Activated CD8-positive, alpha-beta T cell treated with anti-CD3 and anti-CD28 coated beads for 36 hours (primary cell): ENCODE measurements around the gene XXYLT1. TPM values are rescaled to one million over a fixed set of nuclear protein-coding genes. Genes with fewer than 3 reads are reported as not detected.
"Not testable (repeated sequence)": the region's sequence is repeated elsewhere in the genome, so short reads cannot be mapped to it uniquely, and the experiment has no call there.

Experiments
- ATAC-seq: fragments of 200-7000 bp; cut with Tn5 transposase; one replicate; pipeline ENCODE4 v1.10.0; 2021; ENCODE audit warnings: mild to moderate bottlenecking, moderate library complexity
- CTCF ChIA-PET: fragments of 350-600 bp; sonication (Branson Sonifier 250); formaldehyde crosslinking; loops from one replicate; lab custom pipeline; 2021; ENCODE audit warnings: antibody characterized with exemption; lab: Charles Lee
- POLR2A ChIA-PET: fragments of 350-600 bp; sonication (Branson Sonifier 250); formaldehyde crosslinking; loops from one replicate; lab custom pipeline; 2021; ENCODE audit warnings: antibody characterized with exemption; lab: Charles Lee
- DNase-seq: peaks from one replicate; pipeline ENCODE4 v3.0.0-alpha.2; 2020
- H3K27ac Mint-ChIP-seq: one replicate; pipeline ENCODE4 v1.8.0; 2021; ENCODE audit warnings: mild to moderate bottlenecking, mixed read lengths
- H3K27me3 Mint-ChIP-seq: one replicate; pipeline ENCODE4 v1.8.0; 2021; ENCODE audit warnings: mixed read lengths
- H3K36me3 Mint-ChIP-seq: one replicate; pipeline ENCODE4 v1.8.0; 2021; ENCODE audit warnings: low read depth, mixed read lengths
- H3K4me1 Mint-ChIP-seq: one replicate; pipeline ENCODE4 v1.8.0; 2021; ENCODE audit warnings: low read depth, mixed read lengths
- H3K4me3 Mint-ChIP-seq: one replicate; pipeline ENCODE4 v1.8.0; 2021; ENCODE audit warnings: mild to moderate bottlenecking, moderate library complexity, mixed read lengths
- H3K9me3 Mint-ChIP-seq: one replicate; pipeline ENCODE4 v1.8.0; 2021; ENCODE audit warnings: mixed read lengths
- CTCF ChIP-seq: fragments of 200-600 bp; IDR thresholded peaks from one replicate; pipeline ENCODE4 v1.8.0; 2022; ENCODE audit warnings: antibody characterized with exemption, mild to moderate bottlenecking
- intact Hi-C: fragments of 100-400 bp; cut with micrococcal nuclease; formaldehyde crosslinking; loops from one replicate; pipeline ENCODE4 v1.10.0; 2022
- total RNA-seq, 2 experiments: library from RNA; stranded (reverse); gene quantifications; one replicate each; pipeline ENCODE4 v1.2.3, GENCODE V29; 2021

XXYLT1 gene
- total RNA-seq, 2 experiments from 2014 or later, result 8.4 to 9.6 TPM

DNA sequence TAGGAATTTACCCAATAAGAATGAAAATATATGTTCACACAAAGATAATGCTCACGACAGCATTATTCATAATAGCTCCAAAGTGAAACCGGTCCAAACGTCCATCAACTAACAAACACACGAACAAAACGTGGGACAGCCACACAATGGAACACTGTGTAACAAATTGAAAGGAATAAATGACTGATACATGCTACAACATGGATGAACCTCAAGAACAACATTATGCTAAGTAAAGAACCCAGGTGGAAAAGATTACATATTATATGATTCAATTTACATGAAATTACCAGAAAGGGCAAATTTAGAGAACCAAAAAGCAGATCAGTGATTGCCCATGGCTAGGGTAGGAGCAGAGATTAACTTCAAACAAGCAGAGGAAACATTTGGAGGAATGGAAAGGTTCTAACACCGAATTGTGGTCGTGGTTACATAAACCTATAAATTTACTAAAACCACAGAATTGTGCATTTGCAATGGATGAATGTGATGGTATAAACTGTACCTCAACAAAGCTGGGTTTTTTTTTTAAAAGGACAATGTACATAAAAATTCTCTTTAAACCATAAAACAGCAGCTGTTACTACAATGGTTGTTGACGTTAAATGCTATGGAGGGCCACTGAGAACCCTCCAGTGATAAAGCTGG lies 76.3 kb downstream of the XXYLT1 start:
- no peaks in the 10 kb centered on the region for H3K27me3 Mint-ChIP-seq
- peaks cover 9% of the 10 kb centered on the region for H3K36me3 Mint-ChIP-seq
- H3K9me3 Mint-ChIP-seq, result peaks cover 9% of the 10 kb centered on the region
- DNase-seq (no peak), ATAC-seq (peak; percentile 75)
- intact Hi-C loops, result no loop called here
- peak overlapping the region; percentile 19 for H3K4me3 Mint-ChIP-seq
- peaks cover 27% of the 10 kb centered on the region for H3K4me1 Mint-ChIP-seq
- TF ChIP-seq CTCF, result no peak
- peak overlapping the region; percentile 11 for H3K27ac Mint-ChIP-seq
- CTCF ChIA-PET, result no interaction called here
- POLR2A ChIA-PET, result interaction anchor here (1.4 kb wide), 1 partner anchor 12 kb away, joined by 3 read pairs; no protein-coding TSS in a partner anchor

- H3K4me3 Mint-ChIP-seq, result no peak overlapping the region
- no peak overlapping the region for H3K27ac Mint-ChIP-seq
- intact Hi-C loops, result no loop called here
- peaks cover 9% of the 10 kb centered on the region for H3K9me3 Mint-ChIP-seq
- no peak for TF ChIP-seq CTCF
- H3K4me1 Mint-ChIP-seq, result peaks cover 25% of the 10 kb centered on the region
- DNase-seq (no peak), ATAC-seq (no peak)
- POLR2A ChIA-PET, result no interaction called here
- CTCF ChIA-PET, result no interaction called here
- peaks cover 9% of the 10 kb centered on the region for H3K36me3 Mint-ChIP-seq
- H3K27me3 Mint-ChIP-seq, result no peaks in the 10 kb centered on the region
Measured at GRCh38 chr3:195191580-195191979, 79.4 kb downstream of the XXYLT1 start.

DNA sequence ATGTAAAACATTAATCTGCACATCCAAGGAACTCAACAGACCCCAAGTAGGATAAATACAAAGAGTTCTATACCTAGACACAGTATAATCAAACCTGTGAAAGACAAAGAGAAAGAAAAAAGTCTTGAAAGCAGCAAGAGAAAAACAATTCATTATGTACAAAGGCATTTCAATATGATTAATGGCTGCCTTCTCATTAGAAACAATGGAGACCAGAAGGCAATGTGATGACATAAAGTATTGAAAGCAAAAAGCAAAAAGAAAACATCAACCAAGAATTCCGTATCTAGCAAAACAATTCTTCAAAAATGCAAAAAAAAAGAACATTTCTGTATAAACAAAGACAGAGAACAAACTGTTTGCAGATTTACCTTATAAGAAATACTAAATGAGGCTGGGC lies 81.1 kb downstream of the XXYLT1 start:
- ATAC-seq (no peak), DNase-seq (no peak)
- Mint-ChIP-seq H3K36me3 (peaks cover 9% of the 10 kb centered on the region), H3K9me3 (peaks cover 9% of the 10 kb centered on the region), H3K27ac (no peak overlapping the region), H3K4me1 (peaks cover 36% of the 10 kb centered on the region), H3K27me3 (no peaks in the 10 kb centered on the region), H3K4me3 (no peak overlapping the region)
- no peak for TF ChIP-seq CTCF
- intact Hi-C loops, result no loop called here
- ChIA-PET CTCF (no interaction called here), POLR2A (no interaction called here)

GRCh38 chr3:195188426-195188927 lies 82.5 kb downstream of the XXYLT1 start:
- DNase-seq (no peak), ATAC-seq (no peak)
- no peak for TF ChIP-seq CTCF
- Mint-ChIP-seq H3K36me3 (peaks cover 12% of the 10 kb centered on the region), H3K4me1 (peaks cover 39% of the 10 kb centered on the region), H3K27ac (no peak overlapping the region), H3K27me3 (no peaks in the 10 kb centered on the region), H3K4me3 (no peak overlapping the region), H3K9me3 (peaks cover 9% of the 10 kb centered on the region)
- ChIA-PET POLR2A (no interaction called here), CTCF (interaction anchor here (1.2 to 1.3 kb wide), 2 partner anchors 9 to 83 kb away, joined by 3 read pairs; partner anchors contain the start of gene XXYLT1)
- intact Hi-C loops, result no loop called here

- ChIA-PET POLR2A (interaction anchor here (0.6 kb wide), 1 partner anchor 364 kb away, joined by 3 read pairs; no protein-coding TSS in a partner anchor), CTCF (interaction anchor here (0.7 to 1.3 kb wide), 3 partner anchors 8 to 84 kb away, joined by 3 read pairs; partner anchors contain the start of gene XXYLT1)
- peaks cover 15% of the 10 kb centered on the region for H3K36me3 Mint-ChIP-seq
- no peak overlapping the region for H3K27ac Mint-ChIP-seq
- intact Hi-C loops, result no loop called here
- H3K4me1 Mint-ChIP-seq, result peaks cover 45% of the 10 kb centered on the region
- no peak for TF ChIP-seq CTCF
- no peak for DNase-seq
- H3K4me3 Mint-ChIP-seq, result no peak overlapping the region
- ATAC-seq, result no peak
- peaks cover 9% of the 10 kb centered on the region for H3K9me3 Mint-ChIP-seq
- no peaks in the 10 kb centered on the region for H3K27me3 Mint-ChIP-seq
Measured at GRCh38 chr3:195187609-195188425, 83.1 kb downstream of the XXYLT1 start.

DNA sequence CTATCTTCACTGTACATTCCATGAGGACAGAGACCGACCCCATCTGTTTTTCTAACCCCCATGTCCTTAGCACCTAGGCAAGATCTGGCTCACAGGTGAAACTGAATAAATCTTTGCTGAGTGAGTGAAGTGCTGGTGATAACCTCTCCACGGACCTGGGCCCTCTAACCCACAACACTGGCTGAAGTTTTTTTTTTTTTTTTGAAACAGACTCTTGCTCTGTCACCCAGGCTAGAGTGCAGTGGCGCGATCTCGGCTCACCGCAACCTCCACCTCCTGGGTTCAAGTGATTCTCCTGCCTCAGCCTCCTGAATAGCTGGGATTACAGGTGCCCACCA lies 84.3 kb downstream of the XXYLT1 start:
- H3K4me3 Mint-ChIP-seq, result peak overlapping the region; percentile 3
- POLR2A ChIA-PET, result interaction anchor here (0.6 kb wide), 1 partner anchor 365 kb away, joined by 3 read pairs; no protein-coding TSS in a partner anchor
- H3K27me3 Mint-ChIP-seq, DNase-seq, intact Hi-C loops, H3K9me3 Mint-ChIP-seq: not testable (repeated sequence)
- ATAC-seq, result peak; percentile 41
- CTCF ChIA-PET, result interaction anchor here (0.7 to 1.0 kb wide), 2 partner anchors 53 to 381 kb away, joined by 3 to 4 read pairs; no protein-coding TSS in a partner anchor
- H3K4me1 Mint-ChIP-seq, result peaks cover 56% of the 10 kb centered on the region
- peaks cover 11% of the 10 kb centered on the region for H3K36me3 Mint-ChIP-seq
- peak overlapping the region; percentile 66 for H3K27ac Mint-ChIP-seq
